Measurements from ENCODE around the gene MGMT. TPM values are rescaled to one million over a fixed set of nuclear protein-coding genes. Genes with fewer than 3 reads are reported as not detected.

The MGMT gene
- total RNA-seq, 2 experiments from 2014 or later = 24.6 to 26.0 TPM

DNA sequence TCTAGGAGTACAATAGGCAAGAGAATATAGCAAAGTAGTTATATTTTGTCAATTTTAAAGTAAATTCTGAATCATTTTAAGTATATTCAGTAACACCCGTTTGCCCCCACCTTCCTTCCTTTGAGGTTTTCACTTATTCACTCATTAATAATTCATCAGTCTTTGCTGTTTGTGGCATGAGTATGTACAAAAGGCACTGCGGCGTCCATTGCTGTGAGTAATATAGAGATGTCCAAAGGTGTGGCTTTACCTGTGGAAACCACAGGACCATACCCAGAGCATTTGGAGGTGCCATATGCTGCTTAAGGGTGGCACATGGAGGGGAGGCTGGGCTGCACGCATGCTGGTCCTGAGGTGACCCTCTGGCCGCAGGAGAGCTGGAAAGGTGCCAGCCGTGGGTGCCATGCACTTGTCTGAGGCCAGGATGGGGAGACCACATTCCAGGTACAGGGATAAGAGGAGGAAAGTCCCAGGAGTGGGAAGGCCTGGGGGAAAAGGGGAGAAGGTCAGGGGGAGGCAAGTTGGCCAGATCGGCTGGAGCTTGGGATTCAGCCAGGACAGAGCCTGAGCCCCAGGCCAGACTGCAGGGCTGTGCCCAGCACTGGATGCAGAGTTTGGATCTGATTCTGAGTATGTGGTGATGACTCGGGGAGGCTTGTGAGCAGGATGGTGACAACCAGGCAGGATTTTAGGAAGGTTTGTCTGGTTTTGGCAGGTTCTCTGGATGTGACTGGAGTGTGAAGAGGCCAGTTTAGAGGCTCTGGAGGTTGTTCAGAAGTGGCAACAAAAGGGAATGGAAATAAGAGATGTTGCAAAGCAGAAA is 223.4 kb downstream of the MGMT start:
- Mint-ChIP-seq H3K4me3 (no peak overlapping the region), H3K4me1 (ENCODE audit: low read depth) (no peaks in the 10 kb centered on the region), H3K36me3 (ENCODE audit: low read depth) (peaks cover 10% of the 10 kb centered on the region), H3K9me3 (no peaks in the 10 kb centered on the region), H3K27me3 (ENCODE audit: low read depth) (no peaks in the 10 kb centered on the region), H3K27ac (no peak overlapping the region)
- no peak for DNase-seq
- CTCF ChIA-PET = no interaction called here
- intact Hi-C loops (cut with micrococcal nuclease) = no loop called here

DNA sequence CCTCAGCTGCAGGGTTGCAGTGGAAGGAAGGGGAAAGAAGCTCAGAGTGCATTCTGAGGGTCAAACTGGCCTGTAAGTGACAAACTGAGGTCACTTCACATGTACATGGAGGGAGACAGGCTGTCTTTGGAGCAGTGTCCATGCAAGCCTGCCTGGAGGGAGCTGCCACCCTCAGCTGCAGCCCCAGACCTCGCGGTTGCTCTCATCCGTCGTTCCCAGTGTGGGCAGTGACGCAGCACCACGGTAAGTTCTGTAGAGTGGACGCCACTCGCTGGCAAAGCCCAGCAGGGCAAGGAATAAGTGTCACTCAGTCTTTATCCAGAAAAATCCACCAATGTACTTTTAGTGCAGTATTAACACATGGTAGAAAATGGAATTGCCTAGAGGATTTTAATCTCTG is 225.7 kb downstream of the MGMT start:
- intact Hi-C loops (cut with micrococcal nuclease) = no loop called here
- CTCF ChIA-PET = no interaction called here
- H3K4me1 Mint-ChIP-seq (ENCODE audit: low read depth) = no peaks in the 10 kb centered on the region
- H3K9me3 Mint-ChIP-seq = no peaks in the 10 kb centered on the region
- H3K27ac Mint-ChIP-seq = no peak overlapping the region
- no peak overlapping the region for H3K4me3 Mint-ChIP-seq
- peaks cover 12% of the 10 kb centered on the region for H3K36me3 Mint-ChIP-seq (ENCODE audit: low read depth)
- DNase-seq = no peak
- no peaks in the 10 kb centered on the region for H3K27me3 Mint-ChIP-seq (ENCODE audit: low read depth)

DNA sequence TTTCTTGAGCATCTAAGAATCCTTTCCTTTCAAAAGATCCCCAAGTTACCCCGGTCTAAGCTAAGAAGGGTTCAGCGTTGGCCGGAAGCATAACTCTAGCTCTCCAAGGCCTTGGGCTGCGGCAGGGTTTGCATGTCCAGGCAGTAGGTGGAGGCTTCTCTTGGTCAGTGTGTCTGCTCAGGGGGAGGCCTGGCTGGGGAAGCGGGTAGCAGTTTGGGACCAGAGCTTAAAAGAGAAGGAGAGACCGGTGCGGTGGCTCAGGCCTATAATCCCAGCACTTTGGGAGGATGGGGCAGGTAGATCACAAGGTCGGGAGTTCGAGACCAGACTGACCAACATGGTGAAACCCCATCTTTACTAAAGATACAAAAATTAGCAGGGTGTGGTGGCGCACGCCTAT is 226.3 kb downstream of the MGMT start:
- intact Hi-C loops (cut with micrococcal nuclease) = no loop called here
- CTCF ChIA-PET = no interaction called here
- Mint-ChIP-seq H3K27me3 (ENCODE audit: low read depth) (no peaks in the 10 kb centered on the region), H3K4me3 (no peak overlapping the region), H3K27ac (no peak overlapping the region), H3K4me1 (ENCODE audit: low read depth) (no peaks in the 10 kb centered on the region), H3K36me3 (ENCODE audit: low read depth) (peaks cover 11% of the 10 kb centered on the region), H3K9me3 (no peaks in the 10 kb centered on the region)
- no peak for DNase-seq

DNA sequence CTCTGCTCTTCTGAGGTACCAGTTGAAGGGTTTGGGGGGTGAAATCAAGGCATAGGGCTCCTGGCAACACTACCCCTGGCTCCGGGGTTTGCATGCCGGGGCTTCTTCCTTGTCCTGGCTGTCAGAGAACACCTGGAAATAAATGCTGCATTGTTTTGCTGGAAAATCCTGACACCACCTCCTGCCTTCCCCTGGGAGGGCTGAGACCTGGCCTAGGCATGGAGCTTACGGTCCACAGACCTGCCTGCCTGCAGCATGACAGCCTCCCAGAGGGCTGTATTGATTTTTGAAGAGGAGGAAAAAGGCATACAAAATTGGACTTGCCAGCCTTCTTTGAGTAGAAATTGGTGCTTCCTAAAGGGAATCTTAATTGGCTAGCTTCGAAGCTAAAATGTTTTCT is 227.1 kb downstream of the MGMT start:
- intact Hi-C loops (cut with micrococcal nuclease) = no loop called here
- Mint-ChIP-seq H3K36me3 (ENCODE audit: low read depth) (peaks cover 11% of the 10 kb centered on the region), H3K27me3 (ENCODE audit: low read depth) (no peaks in the 10 kb centered on the region), H3K4me3 (no peak overlapping the region), H3K9me3 (no peaks in the 10 kb centered on the region), H3K27ac (no peak overlapping the region), H3K4me1 (ENCODE audit: low read depth) (no peaks in the 10 kb centered on the region)
- CTCF ChIA-PET = no interaction called here
- DNase-seq = no peak

DNA sequence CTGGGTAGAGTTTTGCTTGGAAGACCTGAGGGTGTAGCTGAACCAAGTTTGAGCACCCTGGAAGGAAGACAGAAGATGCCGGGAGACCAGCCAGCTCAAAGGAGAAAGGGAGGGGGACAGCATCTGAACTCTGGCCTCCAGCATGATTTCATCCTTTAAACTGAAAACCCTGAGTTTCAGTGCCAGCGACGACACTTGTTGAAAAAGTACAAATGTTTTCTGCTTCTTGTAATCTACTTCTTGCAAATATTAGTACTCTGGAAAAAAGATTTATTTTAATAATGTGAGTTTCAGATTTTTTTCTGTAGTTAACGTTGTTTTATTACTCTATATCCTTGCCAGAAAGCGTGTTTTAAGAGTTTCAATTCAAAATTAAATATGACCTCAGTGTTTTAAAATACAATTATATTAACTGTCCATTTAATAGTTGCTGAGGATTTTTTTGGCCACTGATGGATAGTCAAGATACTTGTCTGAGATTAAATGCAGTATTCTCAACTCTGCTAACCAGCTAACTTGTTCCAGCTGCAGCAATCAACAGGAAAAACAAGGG is 227.7 kb downstream of the MGMT start:
- Mint-ChIP-seq H3K27me3 (ENCODE audit: low read depth) (no peaks in the 10 kb centered on the region), H3K4me1 (ENCODE audit: low read depth) (no peaks in the 10 kb centered on the region), H3K27ac (no peak overlapping the region), H3K9me3 (no peaks in the 10 kb centered on the region), H3K36me3 (ENCODE audit: low read depth) (peaks cover 11% of the 10 kb centered on the region), H3K4me3 (no peak overlapping the region)
- intact Hi-C loops (cut with micrococcal nuclease) = no loop called here
- DNase-seq = no peak
- CTCF ChIA-PET = no interaction called here

DNA sequence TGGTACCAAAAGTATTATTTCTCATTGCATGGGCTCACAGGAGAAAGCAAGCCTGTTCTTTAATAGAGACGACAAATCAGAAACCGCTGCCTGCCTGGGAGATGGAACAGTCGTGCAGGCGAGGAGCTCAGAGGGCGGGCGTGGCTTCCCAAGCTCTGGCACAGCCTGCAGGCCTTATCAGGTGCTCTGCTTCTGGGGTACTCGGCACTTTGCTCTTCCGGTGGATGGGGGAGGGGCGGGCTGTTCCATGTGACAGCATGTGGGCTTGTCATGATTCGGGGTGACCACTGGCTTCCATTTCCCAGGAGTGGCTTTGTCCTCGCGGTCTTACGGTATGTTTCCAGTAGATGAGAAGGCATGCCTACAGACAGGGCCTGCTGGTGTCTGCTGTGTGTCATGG is 228.6 kb downstream of the MGMT start:
- Mint-ChIP-seq H3K9me3 (no peaks in the 10 kb centered on the region), H3K27me3 (ENCODE audit: low read depth) (no peaks in the 10 kb centered on the region), H3K36me3 (ENCODE audit: low read depth) (peaks cover 8% of the 10 kb centered on the region), H3K4me3 (no peak overlapping the region), H3K27ac (no peak overlapping the region), H3K4me1 (ENCODE audit: low read depth) (no peaks in the 10 kb centered on the region)
- no peak for DNase-seq
- CTCF ChIA-PET = no interaction called here
- intact Hi-C loops (cut with micrococcal nuclease) = no loop called here

DNA sequence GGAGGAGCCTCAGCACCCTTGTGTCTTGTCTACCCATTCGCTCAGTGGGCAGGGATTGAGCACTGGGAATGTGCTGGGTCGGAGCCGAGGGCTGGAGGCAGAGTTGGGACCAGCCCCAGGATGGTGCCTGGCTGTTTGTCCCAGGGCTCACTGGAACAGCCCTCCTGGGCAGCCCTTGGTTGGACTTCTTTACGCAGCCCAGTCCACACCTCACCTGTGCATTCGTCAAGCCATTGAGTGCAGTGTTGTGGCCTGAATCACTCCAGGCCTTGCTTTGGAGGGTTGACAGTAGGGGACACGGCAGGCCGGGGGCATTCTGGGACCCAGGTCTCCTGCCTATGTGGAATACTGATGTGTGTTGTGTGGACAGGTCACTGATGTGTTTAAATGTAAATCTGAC is 229.6 kb downstream of the MGMT start:
- intact Hi-C loops (cut with micrococcal nuclease) = no loop called here
- CTCF ChIA-PET = no interaction called here
- Mint-ChIP-seq H3K4me3 (no peak overlapping the region), H3K36me3 (ENCODE audit: low read depth) (peaks cover 4% of the 10 kb centered on the region), H3K27ac (no peak overlapping the region), H3K27me3 (ENCODE audit: low read depth) (no peaks in the 10 kb centered on the region), H3K9me3 (no peaks in the 10 kb centered on the region), H3K4me1 (ENCODE audit: low read depth) (no peaks in the 10 kb centered on the region)
- DNase-seq = no peak

DNA sequence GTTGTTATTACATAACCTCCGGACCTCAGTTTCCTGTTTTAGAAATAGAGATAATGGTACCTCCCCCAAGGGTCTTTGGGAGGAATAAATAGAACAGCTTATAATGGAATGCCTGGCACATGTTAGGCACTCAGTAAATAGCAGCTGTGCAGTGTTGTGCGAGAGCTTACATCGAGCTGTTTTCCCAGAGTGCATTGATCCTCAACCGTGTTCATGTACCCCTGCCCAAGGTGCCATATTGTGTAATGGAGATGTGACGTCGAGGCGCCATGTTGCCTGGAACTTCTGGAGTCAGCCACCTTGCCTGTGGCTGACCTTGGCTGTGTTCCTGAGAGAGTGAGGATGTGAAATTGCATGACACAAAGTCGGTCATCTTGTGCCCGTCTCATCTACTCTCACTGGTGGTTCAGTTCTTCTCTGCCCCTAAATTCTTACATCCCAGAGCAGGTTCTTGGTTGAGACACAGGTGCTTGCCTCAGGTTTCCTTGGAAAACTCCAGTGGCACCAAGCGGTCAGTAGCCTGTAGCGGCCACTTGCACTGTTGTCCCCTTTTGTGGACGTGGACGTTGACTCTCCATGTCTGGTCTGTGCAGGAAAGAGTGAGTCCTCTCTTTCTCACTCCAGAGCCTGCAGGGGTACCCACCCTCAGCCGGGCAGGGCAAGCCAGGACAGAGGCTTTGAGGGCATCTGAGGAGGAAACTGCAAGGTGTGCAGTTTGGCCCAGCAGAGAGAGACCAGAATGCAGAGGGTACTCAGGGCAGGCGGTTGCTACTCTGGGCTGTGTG is 230.6 kb downstream of the MGMT start:
- Mint-ChIP-seq H3K4me3 (no peak overlapping the region), H3K4me1 (ENCODE audit: low read depth) (peaks cover 3% of the 10 kb centered on the region), H3K27me3 (ENCODE audit: low read depth) (no peaks in the 10 kb centered on the region), H3K27ac (no peak overlapping the region), H3K9me3 (no peaks in the 10 kb centered on the region), H3K36me3 (ENCODE audit: low read depth) (peaks cover 4% of the 10 kb centered on the region)
- intact Hi-C loops (cut with micrococcal nuclease) = no loop called here
- CTCF ChIA-PET = no interaction called here
- no peak for DNase-seq

GRCh38 chr10:129699722-129700340 is 232.8 kb downstream of the MGMT start:
- no peaks in the 10 kb centered on the region for H3K27me3 Mint-ChIP-seq (ENCODE audit: low read depth)
- H3K9me3 Mint-ChIP-seq = no peaks in the 10 kb centered on the region
- intact Hi-C loops (cut with micrococcal nuclease) = no loop called here
- H3K4me1 Mint-ChIP-seq (ENCODE audit: low read depth) = peaks cover 7% of the 10 kb centered on the region
- peaks cover 7% of the 10 kb centered on the region for H3K36me3 Mint-ChIP-seq (ENCODE audit: low read depth)
- no peak for DNase-seq
- CTCF ChIA-PET = no interaction called here
- H3K4me3 Mint-ChIP-seq = no peak overlapping the region
- no peak overlapping the region for H3K27ac Mint-ChIP-seq

DNA sequence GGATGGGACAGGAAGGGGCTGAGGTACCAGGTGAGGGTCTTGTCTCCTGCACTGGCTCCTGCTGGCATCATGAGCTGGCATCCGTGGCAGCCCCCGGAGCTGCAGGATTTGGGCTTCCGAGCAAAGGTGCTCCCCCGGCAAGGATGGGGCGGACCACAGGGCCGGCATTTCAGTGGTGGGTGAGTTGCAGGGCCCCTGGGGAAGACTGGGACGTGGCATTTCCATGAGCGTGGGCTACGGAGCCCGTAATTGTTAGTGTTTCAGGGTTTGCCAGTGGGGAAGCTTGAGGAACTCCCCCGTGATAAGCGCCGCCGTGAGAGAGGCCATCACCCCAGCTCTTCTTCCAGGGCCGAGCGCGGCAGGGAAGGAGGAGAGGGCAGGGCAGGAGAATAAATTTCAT is 235.6 kb downstream of the MGMT start:
- intact Hi-C loops (cut with micrococcal nuclease) = no loop called here
- CTCF ChIA-PET = no interaction called here
- H3K9me3 Mint-ChIP-seq = no peaks in the 10 kb centered on the region

DNA sequence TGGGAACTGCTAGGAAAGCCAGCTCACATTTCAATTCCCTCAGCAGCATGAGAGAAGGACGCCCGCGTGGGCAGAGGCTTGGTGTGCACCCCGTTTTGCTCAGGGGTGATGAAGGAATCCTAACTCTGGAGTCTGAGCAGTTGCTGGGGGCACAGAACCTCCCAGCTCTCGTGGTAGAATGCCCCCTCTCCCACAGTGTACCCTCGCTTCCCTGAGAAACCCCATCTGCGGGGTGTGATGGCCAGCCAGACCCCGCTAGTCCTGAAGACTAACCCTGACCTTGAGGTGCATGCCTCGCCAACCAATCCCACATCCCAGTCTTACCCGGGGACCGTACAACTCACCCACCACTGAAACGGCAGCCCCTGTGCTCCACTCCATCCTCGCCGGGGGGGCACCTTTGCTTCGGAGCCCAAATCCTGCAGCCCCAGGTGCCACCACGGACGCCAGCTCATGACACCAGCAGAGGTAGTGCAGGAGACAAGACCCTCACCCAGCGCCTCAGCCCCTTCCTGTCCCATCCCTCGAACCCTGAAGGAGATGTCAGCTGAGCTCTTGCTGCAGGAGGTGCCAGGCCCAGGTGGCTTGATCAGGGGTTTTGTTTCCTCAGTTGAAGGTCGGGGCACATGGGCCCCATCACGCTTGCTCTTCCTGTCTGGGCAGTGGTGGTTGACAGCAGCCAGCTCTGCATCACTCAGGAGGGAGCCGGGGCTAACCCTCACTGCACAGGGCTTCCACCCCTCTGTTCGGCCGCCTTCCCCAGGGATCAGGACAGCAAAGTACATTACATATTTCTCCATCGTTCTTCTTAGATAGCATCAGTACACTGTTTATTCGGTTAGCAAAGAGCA is 236.5 kb downstream of the MGMT start:
- no peak for DNase-seq
- Mint-ChIP-seq H3K4me1 (ENCODE audit: low read depth) (peaks cover 9% of the 10 kb centered on the region), H3K9me3 (no peaks in the 10 kb centered on the region), H3K27ac (no peak overlapping the region), H3K36me3 (ENCODE audit: low read depth) (peaks cover 25% of the 10 kb centered on the region), H3K4me3 (no peak overlapping the region), H3K27me3 (ENCODE audit: low read depth) (no peaks in the 10 kb centered on the region)
- intact Hi-C loops (cut with micrococcal nuclease) = no loop called here
- CTCF ChIA-PET = no interaction called here

More for the DNA sequence above, 235.6 kb downstream of the MGMT start:
- peaks cover 18% of the 10 kb centered on the region for H3K36me3 Mint-ChIP-seq (ENCODE audit: low read depth)
- no peak overlapping the region for H3K27ac Mint-ChIP-seq
- H3K4me3 Mint-ChIP-seq = no peak overlapping the region
- H3K27me3 Mint-ChIP-seq (ENCODE audit: low read depth) = no peaks in the 10 kb centered on the region
- H3K4me1 Mint-ChIP-seq (ENCODE audit: low read depth) = peaks cover 9% of the 10 kb centered on the region
- no peak for DNase-seq

- Mint-ChIP-seq H3K27me3 (ENCODE audit: low read depth) (no peaks in the 10 kb centered on the region), H3K4me1 (ENCODE audit: low read depth) (peaks cover 9% of the 10 kb centered on the region), H3K27ac (no peak overlapping the region), H3K36me3 (ENCODE audit: low read depth) (peaks cover 28% of the 10 kb centered on the region), H3K4me3 (no peak overlapping the region), H3K9me3 (no peaks in the 10 kb centered on the region)
- intact Hi-C loops (cut with micrococcal nuclease) = no loop called here
- CTCF ChIA-PET = no interaction called here
- DNase-seq = no peak
Measured at GRCh38 chr10:129704225-129704624, 237.2 kb downstream of the MGMT start.

Measured in activated naive CD4-positive, alpha-beta T cell treated with anti-CD3 and anti-CD28 coated beads for 36 hours (primary cell).